H1 (cell line): Measurements from ENCODE around the gene CCDC38. TPM values are rescaled to one million over a fixed set of nuclear protein-coding genes. Genes with fewer than 3 reads are reported as not detected.

ENCODE experiments used
- CTCF ChIA-PET: fragments of 300-600 bp; sonication (Branson Sonifier 250); formaldehyde crosslinking; loops from one replicate; lab custom pipeline; 2021; ENCODE audit not compliant: partially characterized antibody; lab: Charles Lee
- POLR2A ChIA-PET: fragments of 300-600 bp; sonication (Branson Sonifier 250); formaldehyde crosslinking; loops from one replicate; lab custom pipeline; 2021; ENCODE audit warnings: inconsistent platforms; ENCODE audit not compliant: partially characterized antibody; lab: Charles Lee
- DNase-seq, 2 experiments: peaks; one replicate each; pipeline versions ENCODE4 v3.0.0 to v3.0.0-alpha.2; 2010 to 2022; ENCODE audit warnings: low spot score in 2 of 2, low read depth in 1 of 2, mixed read lengths in 1 of 2
- FAIRE-seq: peaks from 2 replicates; lab custom pipeline; 2011; peaks lifted over from hg19 to GRCh38; lab: Jason Lieb, UNC
- H2AFZ ChIP-seq: 2 replicates; pipeline ENCODE4 v1.8.1; 2012; ENCODE audit warnings: low read length, inconsistent platforms
- H2AK5ac ChIP-seq: 2 replicates; pipeline ENCODE4 v1.6.1; 2013; ENCODE audit warnings: low read depth, low read length
- H2BK120ac ChIP-seq: replicated peaks from 2 replicates; pipeline ENCODE3; 2013; ENCODE audit warnings: low read depth, low read length, inconsistent platforms
- H2BK12ac ChIP-seq: 2 replicates; pipeline ENCODE4 v1.6.1; 2013; ENCODE audit warnings: low read depth, low read length
- H2BK15ac ChIP-seq: 2 replicates; pipeline ENCODE4 v1.6.1; 2013; ENCODE audit warnings: low read length
- H2BK20ac ChIP-seq: 2 replicates; pipeline ENCODE4 v1.6.1; 2013; ENCODE audit warnings: low read length
- H2BK5ac ChIP-seq: 2 replicates; pipeline ENCODE4 v1.6.1; 2013; ENCODE audit warnings: low read depth, low read length
- H3K14ac ChIP-seq: 2 replicates; pipeline ENCODE4 v1.6.1; 2013; ENCODE audit warnings: inconsistent platforms; ENCODE audit not compliant: insufficient read length
- H3K18ac ChIP-seq: 2 replicates; pipeline ENCODE4 v1.6.1; 2013; ENCODE audit warnings: low read length; ENCODE audit errors: extremely low read depth
- H3K23ac ChIP-seq: 2 replicates; pipeline ENCODE4 v1.6.1; 2013; ENCODE audit warnings: inconsistent platforms; ENCODE audit not compliant: insufficient read length
- H3K23me2 ChIP-seq: 2 replicates; pipeline ENCODE4 v1.6.1; 2013; ENCODE audit warnings: low read depth, low read length
- H3K27ac ChIP-seq: 2 replicates; pipeline ENCODE4 v1.6.1; 2011; ENCODE audit warnings: low read depth, low read length, inconsistent platforms
- H3K27me3 ChIP-seq, 4 experiments: replicated peaks in 1 of 4; 1 replicate in 1 of 4; 2 replicates in 3 of 4; pipeline versions ENCODE4 v1.6.1 to v1.8.1; 2011 to 2013; ENCODE audit warnings: low read length in 3 of 4, mild to moderate bottlenecking in 3 of 4, inconsistent platforms in 2 of 4, mixed read lengths in 2 of 4, moderate library complexity in 1 of 4; ENCODE audit not compliant: control insufficient read depth in 3 of 4, insufficient read depth in 3 of 4; ENCODE audit errors: extremely low read depth in 1 of 4
- H3K36me3 ChIP-seq, 4 experiments: 2 replicates each; pipeline versions ENCODE4 v1.6.1 to v1.8.1; 2011 to 2013; ENCODE audit warnings: mild to moderate bottlenecking in 4 of 4, low read length in 3 of 4, moderate library complexity in 2 of 4, control low read depth in 1 of 4, inconsistent platforms in 1 of 4; ENCODE audit not compliant: insufficient read depth in 4 of 4, control insufficient read depth in 2 of 4
- H3K4ac ChIP-seq: replicated peaks from 2 replicates; pipeline ENCODE3; 2013; ENCODE audit warnings: low read length, low read depth, mixed read lengths, inconsistent platforms; ENCODE audit not compliant: insufficient read length
- H3K4me1 ChIP-seq, 4 experiments: replicated peaks in 1 of 4; 1 replicate in 1 of 4; 2 replicates in 3 of 4; pipeline versions ENCODE4 v1.6.1 to v1.8.1; 2011 to 2013; ENCODE audit warnings: low read length in 3 of 4, inconsistent platforms in 2 of 4, mixed read lengths in 1 of 4; ENCODE audit not compliant: insufficient read depth in 4 of 4, control insufficient read depth in 3 of 4
- H3K4me2 ChIP-seq, 2 experiments: 2 replicates each; pipeline versions ENCODE4 v1.6.1 to v1.8.1; 2011 to 2013; ENCODE audit warnings: low read depth in 2 of 2, low read length in 2 of 2, control low read depth in 1 of 2, inconsistent platforms in 1 of 2, mild to moderate bottlenecking in 1 of 2; ENCODE audit not compliant: insufficient read depth in 1 of 2
- H3K4me3 ChIP-seq, 4 experiments: fragments of 200-600, 300-600 bp in 1 of 4; sonication (generic), shearing (Covaris generic), sonication (Bioruptor Twin) in 1 of 4; 2 replicates each; pipeline versions ENCODE4 v1.5.1 to v1.8.1; 2011 to 2016; ENCODE audit warnings: low read length in 4 of 4, low read depth in 3 of 4, control low read depth in 2 of 4, inconsistent platforms in 2 of 4, mild to moderate bottlenecking in 2 of 4, mixed read lengths in 1 of 4, moderate library complexity in 1 of 4; ENCODE audit not compliant: insufficient read depth in 2 of 4; ENCODE audit errors: extremely low read depth in 1 of 4
- H3K56ac ChIP-seq: replicated peaks from 2 replicates; pipeline ENCODE3; 2013; ENCODE audit warnings: low read depth, mild to moderate bottlenecking, mixed read lengths, low read length, inconsistent platforms; ENCODE audit not compliant: insufficient read length
- H3K79me1 ChIP-seq: 2 replicates; pipeline ENCODE4 v1.6.1; 2013; ENCODE audit warnings: low read depth, low read length, control low read depth
- H3K79me2 ChIP-seq, 2 experiments: 2 replicates each; pipeline versions ENCODE4 v1.6.1 to v1.8.1; 2012 to 2013; ENCODE audit warnings: low read length in 2 of 2, mild to moderate bottlenecking in 2 of 2, inconsistent platforms in 1 of 2; ENCODE audit not compliant: insufficient read depth in 2 of 2, control insufficient read depth in 1 of 2
- H3K9ac ChIP-seq, 4 experiments: replicated peaks in 1 of 4; 1 replicate in 1 of 4; 2 replicates in 3 of 4; pipeline versions ENCODE4 v1.6.1 to v1.8.1; 2011 to 2013; ENCODE audit warnings: low read depth in 3 of 4, low read length in 3 of 4, control low read depth in 2 of 4, mild to moderate bottlenecking in 2 of 4, moderate library complexity in 2 of 4, inconsistent platforms in 1 of 4; ENCODE audit errors: extremely low read depth in 1 of 4
- H3K9me3 ChIP-seq, 2 experiments: 2 replicates each; pipeline versions ENCODE4 v1.6.1 to v1.8.1; 2012 to 2013; ENCODE audit warnings: mild to moderate bottlenecking in 2 of 2, moderate library complexity in 2 of 2, control low read depth in 1 of 2, inconsistent platforms in 1 of 2, low read depth in 1 of 2, low read length in 1 of 2, mixed read lengths in 1 of 2; ENCODE audit not compliant: insufficient read depth in 2 of 2
- H4K20me1 ChIP-seq, 2 experiments: replicated peaks in 1 of 2; 2 replicates each; pipeline versions ENCODE3 to v1.8.1; 2011 to 2013; ENCODE audit warnings: inconsistent platforms in 2 of 2, low read length in 2 of 2, mild to moderate bottlenecking in 1 of 2; ENCODE audit not compliant: insufficient read depth in 2 of 2, control insufficient read depth in 1 of 2
- H4K5ac ChIP-seq: 2 replicates; pipeline ENCODE4 v1.6.1; 2013; ENCODE audit warnings: low read length, low read depth, mixed read lengths, inconsistent platforms; ENCODE audit not compliant: insufficient read length
- H4K8ac ChIP-seq: 2 replicates; pipeline ENCODE4 v1.8.0; 2013; ENCODE audit warnings: mild to moderate bottlenecking, moderate library complexity, low read length, inconsistent platforms; ENCODE audit not compliant: insufficient read depth; ENCODE audit errors: extremely low read depth
- H4K91ac ChIP-seq: replicated peaks from 2 replicates; pipeline ENCODE3; 2013; ENCODE audit warnings: low read length, mixed read lengths, inconsistent platforms; ENCODE audit not compliant: insufficient read length
- SIN3A ChIP-seq, 2 experiments: IDR thresholded peaks in 1 of 2; conservative IDR thresholded peaks in 1 of 2; 2 replicates each; pipeline ENCODE4 v1.6.1; 2011 to 2012; ENCODE audit warnings: low read length in 2 of 2, improper control_type of control experiment in 1 of 2, low read depth in 1 of 2, mild to moderate bottlenecking in 1 of 2
- WGBS, 2 experiments: shearing (Covaris generic) in 1 of 2; methylation state at CpG; one replicate each; pipeline versions ENCODE4 v1.1.6 to v1.1.7; 2013 to 2015; ENCODE audit warnings: low lambda C conversion rate in 2 of 2, mixed read lengths in 2 of 2, inconsistent platforms in 1 of 2, low coverage in 1 of 2, missing lambda C conversion rate in 1 of 2; ENCODE audit not compliant: insufficient replicate concordance in 2 of 2, insufficient coverage in 1 of 2, insufficient read length in 1 of 2; ENCODE audit errors: extremely low coverage in 1 of 2, missing lambda C conversion rate in 1 of 2; 5-methylcytosine and 5-hydroxymethylcytosine counted together
- polyA plus RNA-seq, 7 experiments: library from polyadenylated mRNA; depleted of rRNA in 3 of 7; stranded (reverse) in 5 of 7; unstranded in 2 of 7; fragments of >200 nt in 5 of 7; fragments of 200-250 nt in 2 of 7; gene quantifications; 1 replicate in 5 of 7; 2 replicates in 1 of 7; 4 replicates in 1 of 7; pipeline versions ENCODE4 v1.2.1 to v1.2.3, GENCODE V29; 2011 to 2013; ENCODE audit warnings: missing spikeins in 2 of 7, mixed read lengths in 2 of 7
- total RNA-seq: library from RNA; stranded (reverse); fragmentation: NEBNext Ultra II Directional; extraction: Animal tissue kit (Norgen Biotek cat#: 25700); gene quantifications from 2 replicates; pipeline ENCODE4 v1.2.1, GENCODE V29; 2021

Gene CCDC38
- total and polyA plus RNA-seq, 2 of the 8 experiments (the other 6 are each of a cell fraction or from before 2014, with no cell fraction given) = not detected

- FAIRE-seq = no peak
- DNase-seq = no peak
- no peak overlapping the region for H3K27ac ChIP-seq
- H3K14ac ChIP-seq = no peak overlapping the region
- CTCF ChIA-PET = interaction anchor here (1.2 to 7.3 kb wide), 4 partner anchors 12 to 20 kb away, joined by 3 to 69 read pairs (median 5); partner anchors contain the start of gene HAL
- no peak overlapping the region for H4K91ac ChIP-seq
- H2BK12ac ChIP-seq = no peak overlapping the region
- 88% methylated on average over 11 of the region's 11 CpGs; no CpG with 5 or more reads in 1 of the 2 experiments for WGBS, 2 experiments
- POLR2A ChIA-PET = interaction anchor here (1.6 kb wide), 2 partner anchors 19 to 119 kb away, joined by 3 read pairs; partner anchors contain the start of genes HAL and SNRPF
- H3K56ac ChIP-seq = no peak overlapping the region
- no peaks in the 10 kb centered on the region for H4K20me1 ChIP-seq
- no peak overlapping the region for H2AK5ac ChIP-seq
- no peak overlapping the region for H2AFZ ChIP-seq
- H3K4me1 ChIP-seq = no peaks in the 10 kb centered on the region; a peak in 1 of 7 replicates
- no peak overlapping the region for H3K4ac ChIP-seq
- no peaks in the 10 kb centered on the region for H3K36me3 ChIP-seq
- H3K27me3 ChIP-seq = no peaks in the 10 kb centered on the region
- H3K9me3 ChIP-seq = no peaks in the 10 kb centered on the region
- no peak overlapping the region for H3K4me3 ChIP-seq
- H2BK120ac ChIP-seq = no peak overlapping the region
- H4K5ac ChIP-seq = no peak overlapping the region
- no peak overlapping the region for H3K18ac ChIP-seq
- no peak overlapping the region for H3K9ac ChIP-seq
- H3K79me2 ChIP-seq = no peaks in the 10 kb centered on the region
- H3K23ac ChIP-seq = no peak overlapping the region
- TF ChIP-seq SIN3A (conservative IDR thresholded peaks at IDR 0.05 in 1 of 2, IDR thresholded peaks at IDR 0.05 in 1 of 2; ENCODE audit: low read depth in 1 of 2, low read length in 2 of 2) = no peak
- no peak overlapping the region for H2BK5ac ChIP-seq
- H4K8ac ChIP-seq = no peak overlapping the region
- no peak overlapping the region for H2BK20ac ChIP-seq
- no peak overlapping the region for H3K4me2 ChIP-seq
- no peak overlapping the region for H2BK15ac ChIP-seq
- no peaks in the 10 kb centered on the region for H3K23me2 ChIP-seq
- H3K79me1 ChIP-seq = no peaks in the 10 kb centered on the region
Observed at GRCh38 chr12:95977764-95978305, 35.4 kb upstream of the CCDC38 start.
